Measurements from ENCODE around the gene LIN7C. TPM values are rescaled to one million over a fixed set of nuclear protein-coding genes. Genes with fewer than 3 reads are reported as not detected.

The LIN7C gene
- total and polyA plus RNA-seq, 2 of the 13 experiments (the other 11 are each of a cell fraction or from before 2014, with no cell fraction given) = 14.8 to 37.2 TPM

GRCh38 chr11:27471589-27472397, 34.8 kb downstream of the LIN7C start (continued):
- TF ChIP-seq KAT7 (CRISPR knock-in tag; IDR thresholded peaks at IDR 0.05; ENCODE audit: borderline replicate concordance) (peak; percentile 12; the same call in 1 of the 2 replicates), KDM2A (CRISPR knock-in tag; IDR thresholded peaks at IDR 0.05; ENCODE audit: borderline replicate concordance, low read depth) (no peak), PHB2 (IDR thresholded peaks at IDR 0.05; ENCODE audit: partially characterized antibody) (no peak), HDAC1 (CRISPR knock-in tag; IDR thresholded peaks at IDR 0.05) (peak; percentile 58; the same call in 1 of the 2 replicates), ZNF710 (CRISPR knock-in tag; IDR thresholded peaks at IDR 0.05; ENCODE audit: borderline replicate concordance) (0 out of 2 replicates have a peak, but pooled peaks have one; percentile 29), ZBED4 (CRISPR knock-in tag; IDR thresholded peaks at IDR 0.05; ENCODE audit: borderline replicate concordance) (no peak), MXD4 (CRISPR knock-in tag; IDR thresholded peaks at IDR 0.05) (no peak), KMT2A (CRISPR knock-in tag; IDR thresholded peaks at IDR 0.05) (0 out of 2 replicates have a peak, but pooled peaks have one; percentile 39), ARID3A (IDR thresholded peaks at IDR 0.05; ENCODE audit: low read depth, low read length) (no peak), HIVEP1 (CRISPR knock-in tag; IDR thresholded peaks at IDR 0.05) (0 out of 2 replicates have a peak, but pooled peaks have one; percentile 70), MXI1 (IDR thresholded peaks at IDR 0.05; ENCODE audit: borderline replicate concordance, low read depth, low read length) (peak; percentile 21; the same call in 1 of the 3 replicates)
- TF ChIP-seq, protein P1, sequence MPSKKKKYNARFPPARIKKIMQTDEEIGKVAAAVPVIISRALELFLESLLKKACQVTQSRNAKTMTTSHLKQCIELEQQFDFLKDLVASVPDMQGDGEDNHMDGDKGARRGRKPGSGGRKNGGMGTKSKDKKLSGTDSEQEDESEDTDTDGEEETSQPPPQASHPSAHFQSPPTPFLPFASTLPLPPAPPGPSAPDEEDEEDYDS (CRISPR knock-in tag; IDR thresholded peaks at IDR 0.05) = no peak
- TF ChIP-seq, protein P2, sequence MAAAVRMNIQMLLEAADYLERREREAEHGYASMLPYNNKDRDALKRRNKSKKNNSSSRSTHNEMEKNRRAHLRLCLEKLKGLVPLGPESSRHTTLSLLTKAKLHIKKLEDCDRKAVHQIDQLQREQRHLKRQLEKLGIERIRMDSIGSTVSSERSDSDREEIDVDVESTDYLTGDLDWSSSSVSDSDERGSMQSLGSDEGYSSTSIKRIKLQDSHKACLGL (CRISPR knock-in tag; IDR thresholded peaks at IDR 0.05) = peak; percentile 65; the same call in 1 of the 2 replicates
- TF ChIP-seq, protein P3, sequence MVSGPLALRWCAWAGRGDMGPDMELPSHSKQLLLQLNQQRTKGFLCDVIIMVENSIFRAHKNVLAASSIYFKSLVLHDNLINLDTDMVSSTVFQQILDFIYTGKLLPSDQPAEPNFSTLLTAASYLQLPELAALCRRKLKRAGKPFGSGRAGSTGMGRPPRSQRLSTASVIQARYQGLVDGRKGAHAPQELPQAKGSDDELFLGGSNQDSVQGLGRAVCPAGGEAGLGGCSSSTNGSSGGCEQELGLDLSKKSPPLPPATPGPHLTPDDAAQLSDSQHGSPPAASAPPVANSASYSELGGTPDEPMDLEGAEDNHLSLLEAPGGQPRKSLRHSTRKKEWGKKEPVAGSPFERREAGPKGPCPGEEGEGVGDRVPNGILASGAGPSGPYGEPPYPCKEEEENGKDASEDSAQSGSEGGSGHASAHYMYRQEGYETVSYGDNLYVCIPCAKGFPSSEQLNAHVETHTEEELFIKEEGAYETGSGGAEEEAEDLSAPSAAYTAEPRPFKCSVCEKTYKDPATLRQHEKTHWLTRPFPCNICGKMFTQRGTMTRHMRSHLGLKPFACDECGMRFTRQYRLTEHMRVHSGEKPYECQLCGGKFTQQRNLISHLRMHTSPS (CRISPR knock-in tag; IDR thresholded peaks at IDR 0.05; ENCODE audit: low read depth) = peak; percentile 21; the same call in 1 of the 2 replicates
